H9 (cell line): ENCODE data around the gene COL4A1. TPM values are rescaled to one million over a fixed set of nuclear protein-coding genes. Genes with fewer than 3 reads are reported as not detected.
A peak's percentile ranks its signal among the peaks of the same experiment; 100 is the strongest.

Experiments used
- DNase-seq: peaks from one replicate; pipeline ENCODE4 v3.0.0-alpha.2; 2017
- H2AFZ ChIP-seq: one replicate; pipeline ENCODE4 v1.6.1; 2013; ENCODE audit warnings: mild to moderate bottlenecking, low read length, control low read depth, moderate library complexity
- H2AK5ac ChIP-seq: 2 replicates; pipeline ENCODE4 v1.6.1; 2013; ENCODE audit warnings: low read length, control low read depth, mixed read lengths; ENCODE audit not compliant: insufficient read length
- H2BK120ac ChIP-seq: one replicate; pipeline ENCODE4 v1.6.1; 2013; ENCODE audit warnings: low read depth, mild to moderate bottlenecking, low read length, control low read depth, inconsistent platforms; ENCODE audit not compliant: poor library complexity, severe bottlenecking
- H2BK12ac ChIP-seq: 2 replicates; pipeline ENCODE4 v1.6.1; 2013; ENCODE audit warnings: low read length, control low read depth, mixed read lengths, low read depth; ENCODE audit not compliant: insufficient read length
- H2BK15ac ChIP-seq: 2 replicates; pipeline ENCODE4 v1.6.1; 2013; ENCODE audit warnings: low read depth, low read length, control low read depth
- H2BK20ac ChIP-seq: one replicate; pipeline ENCODE4 v1.6.1; 2013; ENCODE audit warnings: low read depth, mild to moderate bottlenecking, low read length, control low read depth, inconsistent platforms; ENCODE audit not compliant: poor library complexity, severe bottlenecking
- H2BK5ac ChIP-seq: 2 replicates; pipeline ENCODE4 v1.6.1; 2013; ENCODE audit warnings: low read length, control low read depth, mixed read lengths; ENCODE audit not compliant: insufficient read length
- H3K14ac ChIP-seq: 2 replicates; pipeline ENCODE4 v1.6.1; 2013; ENCODE audit warnings: low read length, control low read depth; ENCODE audit not compliant: insufficient read depth
- H3K18ac ChIP-seq: 2 replicates; pipeline ENCODE4 v1.6.1; 2013; ENCODE audit warnings: low read depth, mild to moderate bottlenecking, mixed read lengths, low read length, control low read depth; ENCODE audit not compliant: insufficient read length
- H3K23ac ChIP-seq: 2 replicates; pipeline ENCODE4 v1.6.1; 2013; ENCODE audit warnings: low read length, control low read depth, mixed read lengths, low read depth; ENCODE audit not compliant: insufficient read length
- H3K23me2 ChIP-seq: 2 replicates; pipeline ENCODE4 v1.6.1; 2013; ENCODE audit warnings: low read depth, mild to moderate bottlenecking, mixed read lengths, low read length, control low read depth; ENCODE audit not compliant: insufficient read length, poor library complexity, severe bottlenecking
- H3K27ac ChIP-seq: 2 replicates; pipeline ENCODE4 v1.5.1; 2013; ENCODE audit warnings: low read length, control low read depth, mixed read lengths, low read depth; ENCODE audit not compliant: insufficient read length
- H3K27me3 ChIP-seq: 2 replicates; pipeline ENCODE4 v1.6.1; 2013; ENCODE audit warnings: low read length, control low read depth, inconsistent platforms; ENCODE audit not compliant: insufficient read depth
- H3K4ac ChIP-seq: 2 replicates; pipeline ENCODE4 v1.6.1; 2013; ENCODE audit warnings: low read depth, mild to moderate bottlenecking, control low read depth, inconsistent platforms, low read length, moderate library complexity
- H3K4me1 ChIP-seq: 2 replicates; pipeline ENCODE4 v1.6.1; 2013; ENCODE audit warnings: low read length, control low read depth, inconsistent platforms; ENCODE audit not compliant: insufficient read depth
- H3K4me2 ChIP-seq: 2 replicates; pipeline ENCODE4 v1.6.1; 2013; ENCODE audit warnings: low read length, control low read depth, mixed read lengths; ENCODE audit not compliant: insufficient read length, insufficient read depth
- H3K56ac ChIP-seq: 2 replicates; pipeline ENCODE4 v1.6.1; 2013; ENCODE audit warnings: low read depth, mild to moderate bottlenecking, mixed read lengths, low read length, control low read depth; ENCODE audit not compliant: insufficient read length
- H3K79me1 ChIP-seq: 2 replicates; pipeline ENCODE4 v1.6.1; 2013; ENCODE audit warnings: low read depth, mild to moderate bottlenecking, moderate library complexity, low read length, control low read depth, inconsistent platforms; ENCODE audit not compliant: insufficient read depth, poor library complexity, severe bottlenecking
- H3K79me2 ChIP-seq: 2 replicates; pipeline ENCODE4 v1.6.1; 2013; ENCODE audit warnings: low read length, control low read depth, inconsistent platforms; ENCODE audit not compliant: insufficient read depth
- H3K9ac ChIP-seq: 2 replicates; pipeline ENCODE4 v1.6.1; 2013; ENCODE audit warnings: low read length, control low read depth, mixed read lengths; ENCODE audit not compliant: insufficient read length; ENCODE audit errors: extremely low read depth
- H3K9me3 ChIP-seq: one replicate; pipeline ENCODE4 v1.6.1; 2013; ENCODE audit warnings: low read depth, low read length, inconsistent platforms; ENCODE audit not compliant: control insufficient read depth
- H3T11ph ChIP-seq: one replicate; pipeline ENCODE4 v1.6.1; 2013; ENCODE audit warnings: mild to moderate bottlenecking, low read length, control low read depth, inconsistent platforms
- H4K20me1 ChIP-seq: one replicate; pipeline ENCODE4 v1.6.1; 2013; ENCODE audit not compliant: control insufficient read depth, insufficient read length, insufficient read depth
- H4K5ac ChIP-seq: 2 replicates; pipeline ENCODE4 v1.6.1; 2013; ENCODE audit warnings: low read depth, mild to moderate bottlenecking, mixed read lengths, low read length, control low read depth; ENCODE audit not compliant: insufficient read length
- H4K8ac ChIP-seq: replicated peaks from 2 replicates; pipeline ENCODE4 v1.6.1; 2013; ENCODE audit warnings: low read length, control low read depth, mixed read lengths, low read depth; ENCODE audit not compliant: insufficient read length
- H4K91ac ChIP-seq: 2 replicates; pipeline ENCODE4 v1.6.1; 2013; ENCODE audit warnings: low read depth, mild to moderate bottlenecking, moderate library complexity, mixed read lengths, low read length, control low read depth; ENCODE audit not compliant: insufficient read length
- H3K27ac Mint-ChIP-seq, 3 experiments: 2 replicates in 2 of 3; 3 replicates in 1 of 3; pipeline ENCODE4 v1.8.0; 2020 to 2021; ENCODE audit warnings: mixed read lengths in 3 of 3, mild to moderate bottlenecking in 1 of 3, moderate library complexity in 1 of 3
- H3K27me3 Mint-ChIP-seq: 2 replicates; pipeline ENCODE4 v1.8.0; 2021; ENCODE audit warnings: low read depth, mild to moderate bottlenecking, moderate library complexity, mixed read lengths
- H3K36me3 Mint-ChIP-seq, 3 experiments: 2 replicates in 2 of 3; 3 replicates in 1 of 3; pipeline ENCODE4 v1.8.0; 2020 to 2021; ENCODE audit warnings: low read depth in 3 of 3, mixed read lengths in 3 of 3; ENCODE audit not compliant: insufficient read depth in 1 of 3
- H3K4me1 Mint-ChIP-seq, 2 experiments: 2 replicates each; pipeline ENCODE4 v1.8.0; 2020; ENCODE audit warnings: mixed read lengths in 2 of 2
- H3K4me3 Mint-ChIP-seq, 2 experiments: 2 replicates in 1 of 2; 3 replicates in 1 of 2; pipeline ENCODE4 v1.8.0; 2020 to 2021; ENCODE audit warnings: mild to moderate bottlenecking in 2 of 2, mixed read lengths in 2 of 2, moderate library complexity in 1 of 2
- H3K9me3 Mint-ChIP-seq, 2 experiments: 2 replicates in 1 of 2; 3 replicates in 1 of 2; pipeline ENCODE4 v1.8.0; 2020; ENCODE audit warnings: mild to moderate bottlenecking in 2 of 2, mixed read lengths in 2 of 2, moderate library complexity in 1 of 2
- CTCF ChIP-seq: fragments of 200-600 bp; sonication (generic); conservative IDR thresholded peaks from 3 replicates; pipeline ENCODE4 v1.8.0; 2021; ENCODE audit warnings: antibody characterized with exemption, mild to moderate bottlenecking
- WGBS: extraction: QIAGEN DNeasy Blood & Tissue Kit; methylation state at CpG from one replicate; pipeline ENCODE4 v1.1.7; 2013; ENCODE audit warnings: missing lambda C conversion rate, low lambda C conversion rate, mixed read lengths; ENCODE audit not compliant: insufficient read length; ENCODE audit errors: extremely low coverage; 5-methylcytosine and 5-hydroxymethylcytosine counted together
- total RNA-seq: library from RNA; stranded (reverse); gene quantifications from 2 replicates; pipeline ENCODE4 v1.2.1, GENCODE V29; 2021

COL4A1 gene
- total RNA-seq, 1 experiment from 2014 or later = 73.1 TPM

DNA sequence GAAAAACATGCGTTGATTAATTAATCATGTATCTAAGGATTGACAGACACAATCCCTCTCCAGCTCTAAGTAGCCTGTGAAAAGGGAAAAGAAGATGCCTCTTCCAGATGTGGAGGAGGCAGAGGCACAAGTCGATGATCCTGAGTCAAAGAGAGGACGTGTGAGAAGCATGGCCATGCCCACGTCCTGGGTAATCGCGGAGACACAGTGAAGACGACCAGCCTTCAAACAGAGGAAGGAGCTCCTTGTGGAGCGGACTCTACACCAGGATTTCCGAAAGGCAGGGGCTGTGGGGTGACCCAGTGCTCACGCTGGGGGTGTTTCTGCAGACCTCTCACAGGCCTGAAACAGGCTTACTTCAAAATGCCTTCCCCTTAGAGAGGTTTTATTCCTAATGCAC is 70.5 kb downstream of the COL4A1 start:
- no peak overlapping the region for H2BK120ac ChIP-seq
- DNase-seq = no peak
- no peak for TF ChIP-seq CTCF
- no peak overlapping the region for H3K56ac ChIP-seq
- H3K9me3 ChIP-seq = no peaks in the 10 kb centered on the region
- no peak overlapping the region for H3T11ph ChIP-seq
- H3K36me3 Mint-ChIP-seq = no peaks in the 10 kb centered on the region
- H4K20me1 ChIP-seq = no peaks in the 10 kb centered on the region
- H3K27ac ChIP-seq = no peak overlapping the region
- H3K14ac ChIP-seq = no peak overlapping the region
- H2BK20ac ChIP-seq = no peak overlapping the region
- no peak overlapping the region for H3K9ac ChIP-seq
- no peaks in the 10 kb centered on the region for H3K23me2 ChIP-seq
- H3K4me3 Mint-ChIP-seq = no peak overlapping the region
- H4K8ac ChIP-seq = no peak overlapping the region
- H2BK15ac ChIP-seq = 0 out of 2 replicates have a peak overlapping the region, but pooled peaks have one; percentile 48
- no peaks in the 10 kb centered on the region for H3K79me1 ChIP-seq
- no peaks in the 10 kb centered on the region for H3K4me1 Mint-ChIP-seq
- H3K27me3 ChIP-seq = no peaks in the 10 kb centered on the region
- no peak overlapping the region for H3K4me2 ChIP-seq
- WGBS = no CpG with 5 or more reads among the region's 10 CpGs
- no peaks in the 10 kb centered on the region for H3K27me3 Mint-ChIP-seq
- no peak overlapping the region for H2AFZ ChIP-seq
- H2AK5ac ChIP-seq = no peak overlapping the region
- no peak overlapping the region for H2BK12ac ChIP-seq
- no peaks in the 10 kb centered on the region for H3K79me2 ChIP-seq
- H3K4me1 ChIP-seq = no peaks in the 10 kb centered on the region
- H4K5ac ChIP-seq = no peak overlapping the region
- no peak overlapping the region for H3K18ac ChIP-seq
- H3K4ac ChIP-seq = no peak overlapping the region
- H3K27ac Mint-ChIP-seq = peak overlapping the region in 1 of 3 experiments; percentile 24; a peak in 1 of 7 replicates
- no peak overlapping the region for H4K91ac ChIP-seq
- H3K23ac ChIP-seq = no peak overlapping the region
- H3K9me3 Mint-ChIP-seq = no peaks in the 10 kb centered on the region
- H2BK5ac ChIP-seq = no peak overlapping the region
